Inflammatory macrophage treated with lipopolysaccharide for 4 hours (primary cell): ENCODE data around the gene TOR1A.
"Not testable (repeated sequence)": the region's sequence is repeated elsewhere in the genome, so short reads cannot be mapped to it uniquely, and the experiment has no call there.

ENCODE experiments used
- DNase-seq: peaks from one replicate; pipeline ENCODE4 v3.0.0-alpha.2; 2020

The TOR1A gene

DNA sequence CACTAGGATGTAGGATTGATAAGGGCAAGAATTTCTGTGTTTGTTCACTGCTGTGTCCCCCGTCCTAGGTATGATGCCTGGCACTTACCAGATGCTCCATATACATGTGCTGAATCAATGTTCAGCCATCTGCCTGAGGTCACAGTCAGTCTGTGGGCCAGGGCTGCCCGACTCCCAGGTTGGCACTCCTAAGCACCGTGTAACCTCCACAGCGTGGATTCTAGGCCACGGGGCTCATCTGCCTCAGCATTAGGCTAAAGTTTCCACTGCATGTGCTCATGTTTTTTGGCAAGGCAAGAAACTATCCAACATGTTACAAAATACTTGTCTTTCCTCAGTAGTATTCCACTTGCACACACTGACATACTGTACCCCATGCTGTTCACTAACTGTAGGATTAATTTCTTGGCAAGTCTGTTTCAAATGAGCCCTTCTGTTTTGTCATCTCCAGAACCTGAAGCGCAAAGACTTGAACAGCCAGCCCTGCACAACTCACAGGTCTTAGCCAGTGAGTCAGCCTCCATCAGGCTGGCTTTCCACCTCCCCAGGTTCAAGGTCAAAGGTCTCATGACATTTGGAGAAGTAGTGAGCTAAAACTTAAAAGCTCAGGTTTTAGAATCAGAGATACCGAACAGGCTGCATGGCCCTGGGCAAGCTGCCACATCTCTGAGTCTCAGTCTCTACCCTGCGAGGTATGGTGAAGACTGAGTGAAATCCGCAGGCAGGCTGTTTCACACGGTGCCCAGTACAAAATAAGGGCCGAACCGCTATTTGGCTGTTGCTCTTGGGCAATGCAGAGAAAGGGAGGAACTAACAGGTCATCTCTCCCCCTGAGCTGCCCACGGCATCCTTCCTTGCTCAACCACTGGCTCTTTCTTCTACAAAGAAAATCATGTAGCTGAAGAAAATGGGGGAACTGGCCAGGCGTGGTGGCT is 7.2 kb downstream of the TOR1A start:
- peak; percentile 91 for DNase-seq

DNA sequence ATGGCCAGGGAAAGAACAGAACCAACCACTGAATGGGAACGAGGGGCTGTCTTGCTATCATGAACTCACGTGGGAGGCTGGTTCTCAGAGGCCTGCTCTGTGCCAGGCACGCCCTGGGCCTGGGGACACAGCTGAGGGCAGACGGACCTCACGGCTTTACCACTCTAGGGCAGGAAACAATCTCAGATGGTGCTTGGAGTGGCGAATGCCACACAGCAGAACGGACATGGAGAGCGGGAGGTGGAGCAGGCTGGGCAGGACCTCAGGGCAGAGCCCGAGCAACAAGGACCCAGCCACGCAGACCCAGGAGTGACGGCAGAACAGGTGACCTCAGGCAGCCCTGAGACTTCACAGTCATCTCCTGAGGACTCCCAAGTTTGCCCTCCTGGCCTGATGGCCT is 8.7 kb downstream of the TOR1A start:
- no peak for DNase-seq

DNA sequence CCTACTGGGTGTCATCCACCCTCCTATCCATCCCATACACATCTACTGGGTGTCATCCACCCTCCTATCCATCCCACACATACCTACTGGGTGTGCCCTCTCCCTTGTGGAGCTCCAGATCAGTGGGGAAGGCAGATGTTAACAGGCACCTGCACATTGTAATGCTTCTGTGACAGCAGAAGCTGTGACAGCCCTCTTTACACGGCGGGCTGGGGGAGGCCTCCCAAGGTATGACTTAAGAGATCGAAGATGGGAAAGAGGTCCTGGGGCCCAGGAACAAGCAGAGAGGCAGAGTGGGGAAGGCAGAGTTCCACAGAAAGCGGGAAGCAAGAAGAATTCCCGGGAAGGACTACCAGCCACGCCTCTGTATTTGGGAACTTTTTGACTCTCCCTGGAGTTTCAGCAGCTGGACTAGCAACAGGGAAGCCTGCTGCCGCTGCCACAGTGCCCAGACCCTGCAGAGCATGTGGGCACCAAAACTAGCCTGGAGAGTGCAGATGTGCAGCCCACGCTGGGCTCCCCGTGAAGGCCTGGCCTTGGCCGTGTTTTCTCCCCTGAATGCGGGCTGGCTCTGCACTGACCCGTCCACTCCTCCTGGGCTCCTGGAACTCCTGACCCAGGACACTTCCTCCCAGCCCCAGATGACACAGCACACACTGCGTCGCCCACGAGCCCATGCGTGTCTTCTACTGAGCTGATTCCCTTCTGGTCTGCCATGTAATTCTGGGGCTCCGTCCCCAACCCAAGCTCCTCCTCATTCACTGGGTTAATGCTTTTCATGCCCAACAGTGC is 9.3 kb downstream of the TOR1A start:
- DNase-seq = peak; percentile 29

GRCh38 chr9:129813661-129814060 is 10.3 kb downstream of the TOR1A start:
- no peak for DNase-seq

- DNase-seq = no peak
These were observed 11.6 kb downstream of the TOR1A start for GRCh38 chr9:129812385-129812784.

DNA sequence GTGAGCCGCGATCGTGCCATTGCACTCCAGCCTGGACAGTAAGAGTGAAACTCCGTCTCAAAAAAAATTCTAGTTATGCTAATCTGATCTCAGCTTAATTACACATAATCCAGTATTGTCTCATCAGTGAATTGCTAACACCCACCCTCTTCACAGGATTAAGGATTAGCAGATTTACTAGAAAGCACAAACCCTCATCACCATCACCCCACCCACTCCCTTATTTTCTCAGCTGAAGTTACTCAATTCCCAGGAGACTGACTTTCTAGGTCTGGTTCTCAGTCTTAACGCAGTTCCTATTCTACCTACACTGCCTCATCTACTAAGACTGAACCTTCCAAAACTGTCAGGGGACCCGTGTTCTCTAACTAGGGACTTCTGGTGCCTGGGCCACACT is 12.0 kb downstream of the TOR1A start:
- DNase-seq = peak; percentile 29

- DNase-seq = no peak
These were observed 13.1 kb downstream of the TOR1A start for GRCh38 chr9:129810788-129811187.

DNA sequence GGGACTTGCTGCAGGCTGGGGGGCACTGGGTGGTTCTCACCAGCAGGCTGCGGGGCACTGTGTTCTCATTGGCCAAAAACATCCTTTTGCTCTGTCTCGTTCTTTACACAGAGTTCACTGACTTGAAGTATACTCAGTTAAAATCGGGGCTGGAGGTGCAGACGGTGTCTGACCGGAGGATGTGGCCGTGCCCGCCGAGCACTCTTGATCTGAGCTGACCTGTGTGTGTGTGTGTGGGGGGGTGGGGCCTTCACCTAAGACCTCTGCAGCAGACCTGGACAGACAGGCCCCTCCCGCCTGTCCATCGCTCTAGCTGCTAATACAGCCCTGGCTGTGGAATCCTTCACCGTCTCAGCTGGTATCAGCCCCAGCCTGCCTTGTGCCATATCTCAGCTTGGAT is 13.8 kb downstream of the TOR1A start:
- no peak for DNase-seq

DNA sequence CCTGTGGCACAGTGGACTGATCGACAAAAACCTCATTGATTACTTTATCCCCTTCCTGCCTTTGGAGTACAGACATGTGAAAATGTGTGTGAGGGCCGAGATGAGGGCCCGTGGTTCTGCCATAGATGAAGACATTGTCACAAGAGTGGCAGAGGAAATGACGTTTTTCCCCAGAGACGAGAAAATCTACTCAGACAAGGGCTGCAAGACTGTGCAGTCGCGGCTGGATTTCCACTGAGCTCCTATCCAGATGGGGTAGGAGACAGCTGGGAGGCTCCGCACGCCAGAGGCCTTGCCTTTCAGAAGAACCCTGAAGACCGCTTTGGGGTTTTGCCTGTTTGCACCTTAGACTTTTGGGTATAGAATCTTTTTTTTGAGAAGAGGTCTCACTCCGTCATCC is 14.6 kb downstream of the TOR1A start:
- no peak for DNase-seq

DNA sequence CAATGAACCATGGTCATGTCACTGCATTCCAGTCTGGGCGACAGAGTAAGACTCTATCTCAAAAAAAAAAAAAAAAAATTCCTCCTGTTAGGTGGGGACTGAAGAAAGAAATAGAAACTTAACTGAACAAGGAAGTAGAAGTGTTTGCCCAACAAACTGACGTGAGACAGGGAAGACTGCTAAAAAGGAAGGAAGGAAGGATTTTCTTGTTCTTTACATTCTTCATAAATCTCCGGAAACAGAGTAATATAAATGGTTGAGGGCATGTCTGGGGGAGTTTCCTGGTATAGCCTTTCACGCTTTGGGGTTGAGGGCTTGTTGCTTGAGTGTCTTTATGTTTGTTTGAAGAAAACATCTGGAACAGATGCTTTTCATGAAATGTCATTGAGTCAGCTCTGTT is 17.9 kb downstream of the TOR1A start:
- DNase-seq = peak; percentile 86

GRCh38 chr9:129803676-129804060 is 20.3 kb downstream of the TOR1A start:
- no peak for DNase-seq

GRCh38 chr9:129802833-129803675 is 20.9 kb downstream of the TOR1A start, which contains the start of gene TOR1B:
Gene TOR1B, plus strand, starts transcription at chr9:129803184. Its CDS starts 29 bp downstream, at chr9:129803213.
- DNase-seq = peak; percentile 96

DNA sequence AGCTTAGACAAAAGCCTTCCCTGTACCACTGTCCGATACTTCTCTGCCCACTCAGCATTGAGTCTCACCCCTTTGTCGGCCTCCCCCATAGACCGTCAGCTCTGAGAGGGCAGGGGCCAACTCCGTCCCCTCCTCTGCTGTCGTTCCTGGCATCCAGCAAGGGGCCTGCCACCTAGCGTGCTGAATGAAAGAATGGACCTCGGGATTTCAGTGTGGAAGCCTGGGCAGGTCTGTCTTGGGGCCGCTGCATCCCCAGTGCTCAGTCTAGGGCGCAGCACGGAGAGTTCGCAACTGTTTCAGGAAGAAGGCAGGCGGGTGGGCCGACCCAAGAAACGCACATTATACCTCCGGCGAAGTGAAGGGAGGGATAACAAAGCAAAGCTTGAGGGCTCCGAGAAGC is 22.4 kb downstream of the TOR1A start:
- DNase-seq = no peak

GRCh38 chr9:129798973-129799372 is 25.0 kb downstream of the TOR1A start:
- DNase-seq = no peak

DNA sequence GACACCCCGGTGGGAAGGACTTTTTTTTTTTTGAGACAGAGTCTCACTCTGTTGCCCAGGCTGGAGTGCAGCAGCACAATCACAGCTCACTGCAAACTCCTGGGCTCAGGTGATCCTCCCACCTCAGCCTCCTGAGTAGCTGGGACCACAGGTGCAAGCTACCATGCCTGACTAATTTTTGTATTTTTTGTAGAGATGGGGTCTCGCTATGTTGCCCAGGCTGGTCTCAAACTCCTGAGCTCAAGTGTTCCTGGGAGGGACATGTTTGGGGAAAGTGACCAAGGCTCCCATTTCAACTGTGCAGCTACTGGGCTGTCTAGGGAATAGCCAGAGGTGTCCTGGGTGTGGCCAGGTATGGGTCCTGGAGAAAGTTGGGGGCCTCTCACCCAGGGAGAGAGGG is 27.9 kb downstream of the TOR1A start:
- not testable (repeated sequence) for DNase-seq

DNA sequence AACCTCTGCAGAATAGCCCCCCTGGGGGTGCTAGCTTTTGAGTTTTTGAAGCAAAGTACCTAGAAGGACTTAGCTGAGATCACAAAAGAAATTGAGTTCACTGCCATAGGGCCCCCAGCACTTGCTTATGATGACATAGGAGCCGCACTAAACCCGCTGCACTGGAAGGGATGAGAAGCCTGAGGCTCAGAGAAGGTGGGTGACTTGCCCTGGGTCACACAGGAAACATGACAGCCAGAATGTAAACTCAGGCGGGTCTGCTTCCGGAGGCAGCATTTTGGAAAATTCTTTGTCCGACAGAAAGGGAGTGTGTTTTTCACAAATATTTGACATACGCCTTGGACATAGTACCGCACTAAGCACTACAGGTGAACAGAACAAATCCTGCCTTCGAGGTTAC is 29.4 kb downstream of the TOR1A start:
- no peak for DNase-seq

DNA sequence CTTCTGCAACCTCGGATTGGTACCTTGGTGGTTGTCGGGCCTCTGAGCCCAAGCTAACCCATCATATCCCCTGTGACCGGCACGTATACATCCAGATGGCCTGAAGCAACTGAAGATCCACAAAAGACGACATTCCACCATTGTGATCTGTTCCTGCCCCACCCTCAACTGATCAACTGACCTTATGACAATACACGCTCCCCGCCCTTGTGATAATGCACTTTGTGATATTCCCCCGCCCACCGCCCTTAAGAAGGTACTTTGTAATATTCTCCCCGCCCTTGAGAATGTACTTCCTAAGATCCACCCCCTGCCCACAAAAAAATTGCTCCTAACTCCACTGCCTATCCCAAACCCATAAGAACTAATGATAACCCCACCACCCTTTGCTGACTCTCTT is 37.5 kb downstream of the TOR1A start:
- DNase-seq = no peak

DNA sequence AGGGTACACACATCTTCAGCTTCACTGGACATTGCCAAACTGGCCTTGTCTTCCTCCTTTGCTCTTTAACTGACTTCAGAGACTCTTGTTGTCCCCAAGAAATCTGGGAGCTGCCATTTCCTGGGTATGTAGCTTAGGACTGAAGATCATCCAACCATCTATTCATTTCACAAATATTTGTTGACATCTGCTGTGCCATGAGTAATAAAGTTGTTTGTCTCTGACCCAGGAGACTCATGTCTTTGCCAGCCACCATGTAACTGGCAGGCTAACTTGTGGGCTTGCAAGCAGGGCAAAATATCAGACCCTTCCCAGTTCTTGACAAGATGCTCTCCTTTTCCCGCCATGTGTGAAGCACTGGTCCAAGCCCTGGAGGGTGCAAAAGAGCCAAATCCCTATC is 38.1 kb downstream of the TOR1A start:
- no peak for DNase-seq

DNA sequence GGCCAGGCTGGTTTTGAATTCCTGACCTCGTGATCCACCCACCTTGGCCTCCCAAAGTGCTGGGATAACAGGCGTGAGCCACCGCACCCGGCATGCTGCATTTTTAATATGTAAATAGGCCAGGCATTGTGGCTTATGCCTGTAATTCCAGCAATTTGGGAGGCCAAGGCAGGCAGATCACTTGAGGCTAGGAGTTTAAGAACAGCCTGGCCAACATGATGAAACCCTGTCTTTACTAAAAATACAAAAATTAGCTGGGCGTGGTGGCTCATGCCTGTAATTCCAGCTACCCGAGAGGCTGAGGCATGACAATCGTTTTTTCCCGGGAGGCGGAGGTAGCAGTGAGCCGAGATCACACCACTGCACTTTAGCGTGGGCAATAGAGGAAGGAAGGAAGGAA is 39.0 kb downstream of the TOR1A start:
- DNase-seq = not testable (repeated sequence)

- peak; percentile 76 for DNase-seq
These were observed 40.2 kb downstream of the TOR1A start for GRCh38 chr9:129783516-129784361.

DNA sequence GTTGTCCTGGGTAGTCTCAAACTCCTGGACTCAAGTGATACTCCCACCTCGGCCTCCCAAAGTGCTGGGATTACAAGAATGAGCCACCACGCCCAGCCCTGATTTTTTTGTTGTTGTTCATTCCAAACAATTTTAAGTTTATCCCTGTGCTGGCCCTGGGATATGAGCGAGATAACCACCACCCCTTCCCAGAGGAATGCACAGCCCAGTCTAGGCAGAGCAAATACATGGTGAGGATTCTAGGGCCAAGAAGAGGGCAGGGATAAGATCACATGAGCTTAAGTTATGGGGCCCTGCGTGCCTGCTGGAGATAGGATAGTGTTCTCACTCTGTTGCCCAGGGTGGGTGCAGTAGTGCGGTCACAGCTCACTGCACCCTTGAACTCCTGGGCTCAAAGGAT is 42.0 kb downstream of the TOR1A start:
- DNase-seq = no peak

GRCh38 chr9:129781131-129781530 is 42.8 kb downstream of the TOR1A start:
- DNase-seq = peak; percentile 88
